ENCODE data around the gene DNAI1. TPM values are rescaled to one million over a fixed set of nuclear protein-coding genes. Genes with fewer than 3 reads are reported as not detected.

Gene DNAI1
- total RNA-seq, 1 donor from 2014 or later: not detected

- FAIRE-seq (no peak), DNase-seq (ENCODE audit: low read depth) (peak; percentile 56)
- Histone ChIP-seq H3K4me3 (ENCODE audit: low read depth, low read length) (no peak overlapping the region), H3K36me3 (ENCODE audit: control insufficient read depth, insufficient read depth, low read length) (no peaks in the 10 kb centered on the region), H3K27me3 (ENCODE audit: control insufficient read depth, insufficient read depth, low read length) (no peaks in the 10 kb centered on the region)
- no peak for TF ChIP-seq CTCF (IDR thresholded peaks at IDR 0.05; ENCODE audit: insufficient read depth, low read length, severe bottlenecking)
These were observed 1.3 kb downstream of the DNAI1 start for GRCh38 chr9:34459941-34460340.

DNA sequence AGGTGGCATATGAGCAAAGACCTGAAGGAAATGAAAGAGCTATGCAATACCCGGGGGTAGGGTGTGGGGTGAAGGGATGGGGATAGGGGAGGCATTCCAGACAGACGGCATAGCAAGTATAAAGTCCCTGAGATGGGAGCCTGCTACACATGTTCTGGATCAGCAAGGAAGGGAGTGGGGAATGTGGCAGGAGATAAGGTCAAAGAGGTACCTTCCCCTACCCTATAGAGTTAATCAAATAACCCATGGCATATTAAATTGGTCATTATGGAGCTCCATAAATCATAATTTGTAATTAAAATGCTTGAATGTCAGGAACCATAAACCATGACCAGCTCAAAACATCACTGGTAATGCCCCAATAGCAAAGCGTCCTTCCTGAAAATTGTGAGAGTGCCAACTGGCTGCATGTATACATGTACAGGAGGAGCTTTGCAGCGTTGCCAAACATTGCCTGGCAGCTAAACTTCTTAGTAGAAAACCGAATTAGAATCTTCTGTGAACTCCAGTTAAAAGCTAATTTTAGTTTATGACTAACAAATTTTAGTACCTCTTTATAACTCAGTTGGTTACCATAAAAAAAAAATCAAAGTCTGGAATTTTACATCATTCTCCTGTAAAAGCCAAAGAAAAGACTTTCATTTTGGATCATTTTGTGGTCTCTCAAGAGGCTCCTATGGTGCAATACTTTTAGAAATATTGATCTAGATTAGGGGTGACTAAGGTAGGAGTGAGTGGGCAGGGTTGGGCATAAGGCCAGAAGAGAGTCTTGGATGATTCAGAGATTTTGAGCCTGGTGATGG lies 4.7 kb downstream of the DNAI1 start:
- no peaks in the 10 kb centered on the region for H3K27me3 ChIP-seq (ENCODE audit: control insufficient read depth, insufficient read depth, low read length)
- DNase-seq (ENCODE audit: low read depth): peak; percentile 87
- H3K36me3 ChIP-seq (ENCODE audit: control insufficient read depth, insufficient read depth, low read length): no peaks in the 10 kb centered on the region
- no peak for TF ChIP-seq CTCF (IDR thresholded peaks at IDR 0.05; ENCODE audit: insufficient read depth, low read length, severe bottlenecking)
- H3K4me3 ChIP-seq (ENCODE audit: low read depth, low read length): no peak overlapping the region
- no peak for FAIRE-seq

DNA sequence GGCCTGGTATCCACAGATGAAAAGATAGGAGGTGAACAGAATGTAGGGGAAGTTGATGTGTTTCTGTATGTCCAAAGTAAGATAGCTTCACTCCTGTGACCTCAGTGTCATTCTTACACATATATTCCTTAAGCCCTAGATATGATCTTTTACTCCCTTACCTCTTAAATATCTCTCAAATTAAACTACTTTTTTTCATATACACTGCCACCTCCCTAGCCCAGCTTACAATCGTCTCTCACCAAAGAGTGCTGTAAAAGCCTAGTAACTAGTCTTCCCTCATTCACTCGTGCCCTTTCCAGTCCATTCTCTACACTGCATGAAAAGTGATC lies 5.3 kb downstream of the DNAI1 start:
- H3K27me3 ChIP-seq (ENCODE audit: control insufficient read depth, insufficient read depth, low read length): no peaks in the 10 kb centered on the region
- DNase-seq (ENCODE audit: low read depth) (no peak), FAIRE-seq (no peak)
- H3K36me3 ChIP-seq (ENCODE audit: control insufficient read depth, insufficient read depth, low read length): no peaks in the 10 kb centered on the region
- H3K4me3 ChIP-seq (ENCODE audit: low read depth, low read length): no peak overlapping the region
- TF ChIP-seq CTCF (IDR thresholded peaks at IDR 0.05; ENCODE audit: insufficient read depth, low read length, severe bottlenecking): no peak

DNA sequence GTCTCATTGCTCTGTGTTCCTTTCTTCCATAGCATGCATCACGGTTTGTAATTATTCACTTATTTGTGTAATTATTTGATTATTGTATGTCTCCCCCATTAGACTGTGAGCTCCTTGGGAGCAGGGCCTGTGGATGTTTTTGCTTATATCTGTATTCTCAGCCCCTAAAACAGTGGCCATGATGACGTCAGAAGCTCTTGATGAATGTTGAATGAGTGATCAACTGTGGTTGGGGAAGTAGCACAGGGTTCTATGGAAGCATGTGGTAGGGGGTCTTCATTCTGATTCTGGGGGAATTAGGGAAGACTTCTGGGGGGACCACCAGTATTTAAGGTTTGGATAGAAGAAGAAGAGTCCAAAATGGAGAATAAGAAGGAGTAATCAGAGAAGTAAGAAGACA lies 6.0 kb downstream of the DNAI1 start:
- TF ChIP-seq CTCF (IDR thresholded peaks at IDR 0.05; ENCODE audit: insufficient read depth, low read length, severe bottlenecking): no peak

DNA sequence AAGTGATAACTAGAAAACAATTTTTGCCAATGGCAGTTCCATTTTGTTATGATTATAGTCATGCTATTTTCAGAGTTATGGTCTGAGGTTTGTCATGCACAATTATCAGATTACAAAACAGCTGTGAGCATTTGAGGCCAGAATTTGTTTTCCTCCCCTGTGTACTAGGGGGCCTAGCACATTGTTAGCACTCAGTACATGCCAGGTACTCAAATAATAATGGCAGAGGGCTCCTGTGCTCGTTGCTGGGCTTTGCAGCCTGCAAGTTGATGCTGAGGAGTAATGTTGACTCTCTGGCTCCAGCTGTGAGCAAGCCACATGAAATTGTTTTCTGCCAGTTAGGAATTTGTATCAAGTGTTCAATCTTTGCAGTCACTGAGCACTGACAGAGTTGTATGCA lies 6.9 kb downstream of the DNAI1 start:
- no peak for FAIRE-seq
- TF ChIP-seq CTCF (IDR thresholded peaks at IDR 0.05; ENCODE audit: insufficient read depth, low read length, severe bottlenecking): no peak
- H3K36me3 ChIP-seq (ENCODE audit: control insufficient read depth, insufficient read depth, low read length): no peaks in the 10 kb centered on the region
- no peak overlapping the region for H3K4me3 ChIP-seq (ENCODE audit: low read depth, low read length)
- no peak for DNase-seq (ENCODE audit: low read depth)
- H3K27me3 ChIP-seq (ENCODE audit: control insufficient read depth, insufficient read depth, low read length): no peaks in the 10 kb centered on the region

More for the DNA sequence above, 6.0 kb downstream of the DNAI1 start:
- Histone ChIP-seq H3K4me3 (ENCODE audit: low read depth, low read length) (no peak overlapping the region), H3K27me3 (ENCODE audit: control insufficient read depth, insufficient read depth, low read length) (no peaks in the 10 kb centered on the region), H3K36me3 (ENCODE audit: control insufficient read depth, insufficient read depth, low read length) (no peaks in the 10 kb centered on the region)
- FAIRE-seq (no peak), DNase-seq (ENCODE audit: low read depth) (no peak)

DNA sequence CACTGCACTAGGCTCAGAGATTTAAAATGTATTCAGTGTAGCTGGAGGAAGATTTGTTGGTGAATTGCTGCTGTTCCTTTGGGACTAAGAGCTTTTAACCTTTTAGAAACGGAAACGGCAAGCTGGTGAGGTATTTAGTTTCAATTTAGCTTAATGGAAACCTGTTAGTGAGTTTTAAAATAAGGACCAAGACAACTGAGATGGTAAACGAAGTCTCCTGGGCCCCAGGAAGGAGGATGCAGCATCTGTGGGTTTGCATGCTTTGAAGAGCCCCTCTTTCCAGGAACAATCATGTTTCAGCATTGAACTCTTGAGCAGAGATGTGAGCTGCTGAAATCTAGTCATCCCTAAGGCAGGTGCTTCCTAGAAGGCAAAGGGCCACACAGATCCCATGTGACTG lies 16.5 kb downstream of the DNAI1 start:
- H3K36me3 ChIP-seq (ENCODE audit: control insufficient read depth, insufficient read depth, low read length): no peaks in the 10 kb centered on the region
- DNase-seq (ENCODE audit: low read depth) (no peak), FAIRE-seq (no peak)
- H3K27me3 ChIP-seq (ENCODE audit: control insufficient read depth, insufficient read depth, low read length): no peaks in the 10 kb centered on the region
- H3K4me3 ChIP-seq (ENCODE audit: low read depth, low read length): no peak overlapping the region
- TF ChIP-seq CTCF (IDR thresholded peaks at IDR 0.05; ENCODE audit: insufficient read depth, low read length, severe bottlenecking): no peak

Data from bronchial epithelial cell (primary cell).